K562 (cell line): Measurements from ENCODE around the gene PRKCE.

Experiments
- ATF3 ChIP-seq, 2 experiments: fragments of 450-650 bp in 1 of 2; sonication (generic) in 1 of 2; formaldehyde crosslinking in 1 of 2; IDR thresholded peaks in 1 of 2; conservative IDR thresholded peaks in 1 of 2; 2 replicates each; pipeline versions ENCODE4 v1.6.1 to v1.8.1; 2016 to 2023; ENCODE audit warnings: mild to moderate bottlenecking in 2 of 2, moderate library complexity in 2 of 2, inconsistent platforms in 1 of 2, missing genetic modification reagents in 1 of 2
- MLX ChIP-seq, 2 experiments: fragments of 450-650 bp in 1 of 2; sonication (generic) in 1 of 2; formaldehyde crosslinking; conservative IDR thresholded peaks; 2 replicates each; pipeline versions ENCODE4 v1.4.0 to v1.8.1; 2020 to 2022; ENCODE audit warnings: mild to moderate bottlenecking in 1 of 2, missing genetic modification reagents in 1 of 2
- POLR2B ChIP-seq: fragments of 450-650 bp; IDR thresholded peaks from 2 replicates; pipeline ENCODE4 v1.6.1; 2018; ENCODE audit warnings: low read depth; ENCODE audit not compliant: partially characterized antibody
- RCOR1 ChIP-seq, 2 experiments: IDR thresholded peaks; 2 replicates each; pipeline ENCODE4 v1.6.1; 2012; ENCODE audit warnings: low read depth in 2 of 2, low read length in 2 of 2, borderline replicate concordance in 1 of 2, improper control_type of control experiment in 1 of 2
- TAF1 ChIP-seq: IDR thresholded peaks from 2 replicates; pipeline ENCODE4 v1.6.1; 2011; ENCODE audit warnings: mild to moderate bottlenecking, low read length, moderate library complexity; ENCODE audit not compliant: insufficient read depth, control insufficient read depth, severe bottlenecking; ENCODE audit errors: extremely low read depth
- ZNF444 ChIP-seq: fragments of 250-450 bp; sonication (Bioruptor Pico); IDR thresholded peaks from 2 replicates; pipeline ENCODE4 v1.4.0; 2020; ENCODE audit warnings: mild to moderate bottlenecking, moderate library complexity

- no peak for TF ChIP-seq MLX (CRISPR knock-in tag; conservative IDR thresholded peaks at IDR 0.05)
- TF ChIP-seq TAF1: no peak
- no peak for TF ChIP-seq POLR2B
- no peak for TF ChIP-seq ZNF444 (CRISPR knock-in tag)
- TF ChIP-seq ATF3 (IDR thresholded peaks at IDR 0.05): no peak
- TF ChIP-seq ATF3 (CRISPR knock-in tag; conservative IDR thresholded peaks at IDR 0.05): no peak
- TF ChIP-seq RCOR1 (IDR thresholded peaks at IDR 0.05; ENCODE audit: borderline replicate concordance in 1 of 2, low read depth in 2 of 2, low read length in 2 of 2): no peak
Observed at GRCh38 chr2:46227674-46228289, 576.3 kb downstream of the PRKCE start.
